OCI-LY7 (cell line): ENCODE results near the gene HPN.

Source experiments
- CTCF ChIP-seq: fragments of 200-600 bp; sonication (generic); conservative IDR thresholded peaks from 2 replicates; pipeline ENCODE4 v1.5.1; 2014; ENCODE audit warnings: mild to moderate bottlenecking, antibody characterized with exemption, low read length, moderate library complexity, mixed read lengths
- EZH2phosphoT487 ChIP-seq: fragments of 200-600 bp; sonication (generic); IDR thresholded peaks from 2 replicates; pipeline ENCODE4 v1.6.1; 2018; ENCODE audit warnings: low read depth, borderline replicate concordance, mild to moderate bottlenecking, mixed run types, antibody characterized with exemption, low read length, moderate library complexity, mixed read lengths

GRCh38 chr19:35070471-35070870 is 28.9 kb downstream of the HPN start:
- TF ChIP-seq CTCF = no peak
- no peak for TF ChIP-seq EZH2phosphoT487
